Bronchial epithelial cell (primary cell): ENCODE data around the gene HMCN2. TPM values are rescaled to one million over a fixed set of nuclear protein-coding genes. Genes with fewer than 3 reads are reported as not detected.
"Not testable (repeated sequence)": the region's sequence is repeated elsewhere in the genome, so short reads cannot be mapped to it uniquely, and the experiment has no call there.

Experiments used
- DNase-seq: peaks from one replicate; pipeline ENCODE4 v3.0.0-alpha.2; 2010; ENCODE audit warnings: low read depth
- FAIRE-seq: peaks from 2 replicates; lab custom pipeline; 2011; peaks lifted over from hg19 to GRCh38; lab: Jason Lieb, UNC
- H3K27me3 ChIP-seq: 2 replicates; pipeline ENCODE4 v1.5.1; 2011; ENCODE audit warnings: low read length; ENCODE audit not compliant: control insufficient read depth, insufficient read depth
- H3K36me3 ChIP-seq: 2 replicates; pipeline ENCODE4 v1.5.1; 2011; ENCODE audit warnings: low read length; ENCODE audit not compliant: control insufficient read depth, insufficient read depth
- H3K4me3 ChIP-seq: 2 replicates; pipeline ENCODE4 v1.5.1; 2011; ENCODE audit warnings: mild to moderate bottlenecking, low read depth, low read length, control low read depth
- CTCF ChIP-seq: IDR thresholded peaks from 2 replicates; pipeline ENCODE4 v1.5.1; 2011; ENCODE audit warnings: mild to moderate bottlenecking, moderate library complexity, low read length, control low read depth, inconsistent platforms; ENCODE audit not compliant: insufficient read depth, severe bottlenecking
- total RNA-seq: library from RNA; depleted of rRNA; stranded (reverse); fragments of >200 nt; gene quantifications from 2 replicates; pipeline ENCODE4 v1.2.1, GENCODE V29; 2014

Gene HMCN2
- total RNA-seq, 1 donor from 2014 or later, result under 0.01 TPM

GRCh38 chr9:130333712-130334062 lies 68.1 kb downstream of the HMCN2 start:
- no peak overlapping the region for H3K4me3 ChIP-seq
- TF ChIP-seq CTCF, result no peak
- H3K36me3 ChIP-seq, result no peaks in the 10 kb centered on the region
- peaks cover 7% of the 10 kb centered on the region for H3K27me3 ChIP-seq
- no peak for DNase-seq
- no peak for FAIRE-seq

GRCh38 chr9:130334915-130335314 lies 69.4 kb downstream of the HMCN2 start:
- Histone ChIP-seq H3K27me3 (peaks cover 7% of the 10 kb centered on the region), H3K36me3 (no peaks in the 10 kb centered on the region), H3K4me3 (no peak overlapping the region)
- FAIRE-seq (no peak), DNase-seq (no peak)
- TF ChIP-seq CTCF, result no peak

- TF ChIP-seq CTCF, result no peak
- Histone ChIP-seq H3K4me3 (no peak overlapping the region), H3K27me3 (peaks cover 5% of the 10 kb centered on the region), H3K36me3 (no peaks in the 10 kb centered on the region)
- DNase-seq (no peak), FAIRE-seq (no peak)
Measured at GRCh38 chr9:130336027-130336610, 70.6 kb downstream of the HMCN2 start.

GRCh38 chr9:130336885-130337284 lies 71.3 kb downstream of the HMCN2 start:
- Histone ChIP-seq H3K4me3 (no peak overlapping the region), H3K27me3 (peaks cover 1% of the 10 kb centered on the region), H3K36me3 (no peaks in the 10 kb centered on the region)
- DNase-seq (no peak), FAIRE-seq (no peak)
- no peak for TF ChIP-seq CTCF

GRCh38 chr9:130337318-130337717 lies 71.8 kb downstream of the HMCN2 start:
- no peak for TF ChIP-seq CTCF
- no peak overlapping the region for H3K4me3 ChIP-seq
- H3K27me3 ChIP-seq, result peaks cover 1% of the 10 kb centered on the region
- DNase-seq (no peak), FAIRE-seq (no peak)
- no peaks in the 10 kb centered on the region for H3K36me3 ChIP-seq

GRCh38 chr9:130337784-130338380 lies 72.3 kb downstream of the HMCN2 start:
- DNase-seq, result no peak
- no peak for FAIRE-seq
- Histone ChIP-seq H3K27me3 (no peaks in the 10 kb centered on the region), H3K4me3 (no peak overlapping the region), H3K36me3 (no peaks in the 10 kb centered on the region)
- no peak for TF ChIP-seq CTCF

- H3K36me3 ChIP-seq, H3K4me3 ChIP-seq, DNase-seq, H3K27me3 ChIP-seq, FAIRE-seq: not testable (repeated sequence)
Measured at GRCh38 chr9:130338891-130339290, 73.3 kb downstream of the HMCN2 start.
